NK-92 treated with Interleukin-12 subunit alpha and Interleukin-12 subunit beta, amount 100 ng/mL, for 24 hours (cell line): ENCODE measurements around the gene UBE2Q2.
A peak's percentile ranks its signal among the peaks of the same experiment; 100 is the strongest.
"Not testable (repeated sequence)": the region's sequence is repeated elsewhere in the genome, so short reads cannot be mapped to it uniquely, and the experiment has no call there.

Source experiments
- DNase-seq: peaks from one replicate; lab custom pipeline; 2025; lab: John Stamatoyannopoulos, UW

The UBE2Q2 gene

DNA sequence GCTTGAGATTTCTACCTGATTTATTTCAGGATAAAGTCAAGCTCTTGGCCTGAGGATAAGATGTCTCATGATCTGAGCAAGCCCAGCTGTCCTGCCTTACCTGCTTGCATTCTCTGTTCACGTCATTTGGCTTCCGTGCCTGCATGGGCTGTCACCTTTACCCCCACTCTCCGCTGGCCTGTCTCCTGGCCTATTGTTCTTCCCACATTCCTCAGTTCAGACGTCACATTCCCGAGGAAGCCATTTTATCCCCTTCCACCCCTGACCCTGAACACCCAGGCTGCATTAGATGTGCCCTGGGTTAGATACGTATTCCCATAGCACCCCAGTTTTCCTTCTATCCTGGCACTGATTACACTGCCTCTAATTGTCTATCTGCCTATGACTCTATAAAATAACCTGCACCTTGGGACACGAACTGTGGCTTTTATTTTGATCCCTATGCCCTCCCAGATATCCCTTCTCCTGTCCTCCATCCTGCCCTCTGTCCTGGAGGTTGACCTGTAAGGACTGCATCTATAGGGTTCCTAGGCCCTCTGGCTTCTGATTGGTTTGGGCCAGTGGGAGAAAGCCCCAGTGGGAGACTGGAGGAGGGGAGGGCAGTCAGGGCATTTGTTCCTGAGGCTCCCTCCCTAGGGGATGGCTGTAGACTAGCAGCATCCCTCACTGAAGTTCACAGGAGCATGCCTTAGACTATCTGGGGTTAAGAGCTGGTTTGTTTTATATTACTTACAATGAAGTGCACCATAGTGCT lies 19.2 kb upstream of the UBE2Q2 start:
- DNase-seq, result no peak

DNA sequence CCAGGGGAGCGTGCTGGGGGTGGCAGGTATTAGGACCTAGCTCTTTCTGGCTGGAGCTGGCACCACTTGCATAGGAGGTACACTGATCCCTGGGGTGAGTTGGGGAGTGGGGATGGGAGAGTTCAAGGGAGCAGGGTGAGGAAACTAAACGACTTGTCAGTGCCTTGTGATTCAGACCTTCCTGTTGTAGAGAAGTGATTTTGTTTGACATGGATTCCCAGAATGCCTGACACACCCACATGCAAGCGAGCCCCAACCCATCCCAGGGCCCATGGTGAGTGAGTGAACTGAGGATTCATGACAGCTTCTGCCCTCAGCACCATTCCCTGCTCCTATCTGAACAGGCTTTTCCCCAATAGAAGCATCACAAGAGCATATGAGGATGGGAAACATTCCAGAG lies 15.6 kb upstream of the UBE2Q2 start:
- no peak for DNase-seq

DNA sequence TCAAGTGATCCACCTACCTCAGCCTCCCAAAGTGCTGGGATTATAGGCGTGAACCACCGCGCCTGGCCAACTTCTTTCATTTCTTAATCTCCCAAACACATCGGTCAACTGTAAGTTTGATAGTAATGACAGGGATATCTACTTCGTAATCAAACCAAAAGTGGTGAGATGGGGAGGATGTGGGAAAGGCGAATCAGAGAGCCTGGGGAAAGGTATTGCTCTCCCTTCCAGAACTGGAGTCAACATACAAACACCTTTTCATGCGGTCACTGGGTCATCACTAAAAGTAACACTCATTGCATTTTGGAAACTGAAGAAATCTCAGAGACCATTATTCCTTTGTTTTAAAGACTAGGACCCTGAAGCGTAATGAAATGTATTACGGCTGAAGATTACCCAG lies 14.8 kb upstream of the UBE2Q2 start:
- no peak for DNase-seq

DNA sequence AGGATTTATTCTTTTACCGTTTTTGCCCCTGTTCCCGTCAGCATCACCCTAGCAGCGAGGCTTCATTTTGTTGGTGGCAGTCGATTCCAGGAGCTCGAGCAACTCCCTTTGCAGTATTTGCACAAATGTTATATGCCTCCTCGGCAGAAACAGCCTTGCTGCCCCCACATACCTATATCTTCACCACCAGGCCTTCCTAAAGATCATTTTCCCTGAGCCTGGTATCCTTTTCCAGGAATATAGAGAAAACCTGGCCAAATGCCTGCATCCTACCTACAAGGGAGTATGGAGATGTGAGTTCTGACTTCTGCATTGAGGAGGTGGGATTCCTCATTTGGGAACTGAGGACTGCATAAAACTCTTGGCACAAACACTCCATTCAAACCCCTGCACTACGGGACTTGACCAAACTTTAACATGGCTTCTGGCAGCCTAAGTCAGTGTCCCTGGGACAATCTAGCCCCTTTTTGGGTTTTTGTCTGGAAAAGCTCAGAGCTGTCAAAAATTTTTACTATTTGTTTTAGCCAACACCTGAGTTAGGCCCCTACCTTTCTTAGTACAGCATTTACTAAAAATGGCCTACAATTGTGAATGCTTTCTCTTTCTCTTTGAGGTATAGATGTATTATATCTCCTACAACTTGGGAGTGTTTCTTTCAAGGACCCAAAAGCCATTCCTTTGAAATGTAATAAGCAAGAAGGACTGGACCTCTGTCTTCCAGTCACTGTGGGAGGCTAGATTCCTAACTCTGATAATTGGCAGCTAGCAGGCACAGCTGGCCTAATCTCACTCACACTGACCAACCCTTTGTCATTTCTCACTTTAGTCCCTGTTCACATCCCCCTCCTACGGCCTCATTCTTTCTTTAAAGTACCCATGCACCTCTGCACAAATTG lies 12.1 kb upstream of the UBE2Q2 start:
- no peak for DNase-seq

DNA sequence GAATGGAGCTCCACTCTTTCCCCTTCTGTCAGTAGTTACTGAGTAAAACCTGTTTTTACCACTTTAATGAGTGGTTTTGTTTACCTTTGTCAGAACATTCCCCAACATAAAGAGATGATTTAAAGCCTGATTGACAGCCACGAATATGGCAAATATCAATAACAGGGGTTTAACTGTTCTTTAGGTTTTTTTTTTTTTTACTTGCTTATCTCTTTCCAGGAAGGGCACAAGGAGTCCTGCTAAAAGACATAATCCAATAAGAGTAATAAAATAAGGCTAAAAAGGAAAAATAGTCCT lies 11.5 kb upstream of the UBE2Q2 start:
- no peak for DNase-seq

DNA sequence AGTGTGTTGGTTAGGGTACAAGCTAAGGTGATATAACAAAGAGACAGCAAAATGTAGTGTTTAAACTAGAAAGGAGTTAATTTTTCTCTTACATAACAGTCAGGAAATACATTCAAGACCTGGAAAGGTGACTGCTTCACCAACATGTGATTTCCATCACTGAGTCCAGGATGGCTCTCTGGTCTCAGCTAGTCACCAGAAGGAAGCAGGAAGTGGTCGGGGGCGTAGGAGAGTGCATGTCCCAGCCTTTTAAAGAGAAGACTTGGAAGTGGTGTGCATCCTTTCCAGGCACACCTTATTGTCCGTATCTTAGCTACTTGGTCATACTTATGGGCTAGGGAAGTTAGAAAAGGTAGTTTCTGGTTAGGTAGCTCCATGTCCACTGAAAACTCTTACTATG lies 11.1 kb upstream of the UBE2Q2 start:
- DNase-seq, result no peak

DNA sequence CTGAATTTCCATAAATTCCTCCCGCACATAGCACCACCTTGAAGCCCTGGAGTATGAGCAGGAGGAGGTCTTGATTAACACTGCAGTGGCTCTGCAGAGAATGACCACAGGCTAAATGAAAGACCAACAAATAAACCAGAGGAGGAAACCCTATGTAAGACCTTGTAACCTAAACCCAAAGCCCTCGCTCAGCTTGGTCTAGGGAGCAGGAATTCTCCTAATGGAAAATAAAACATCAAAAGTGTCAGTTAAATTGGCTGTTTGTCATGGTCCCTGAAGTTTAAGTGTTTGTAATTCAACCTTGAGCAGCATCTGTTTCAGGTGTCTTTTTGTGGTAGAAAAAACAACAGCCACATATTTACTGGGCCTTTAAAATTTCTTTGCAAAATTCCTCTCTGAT lies 9.2 kb upstream of the UBE2Q2 start:
- no peak for DNase-seq

DNA sequence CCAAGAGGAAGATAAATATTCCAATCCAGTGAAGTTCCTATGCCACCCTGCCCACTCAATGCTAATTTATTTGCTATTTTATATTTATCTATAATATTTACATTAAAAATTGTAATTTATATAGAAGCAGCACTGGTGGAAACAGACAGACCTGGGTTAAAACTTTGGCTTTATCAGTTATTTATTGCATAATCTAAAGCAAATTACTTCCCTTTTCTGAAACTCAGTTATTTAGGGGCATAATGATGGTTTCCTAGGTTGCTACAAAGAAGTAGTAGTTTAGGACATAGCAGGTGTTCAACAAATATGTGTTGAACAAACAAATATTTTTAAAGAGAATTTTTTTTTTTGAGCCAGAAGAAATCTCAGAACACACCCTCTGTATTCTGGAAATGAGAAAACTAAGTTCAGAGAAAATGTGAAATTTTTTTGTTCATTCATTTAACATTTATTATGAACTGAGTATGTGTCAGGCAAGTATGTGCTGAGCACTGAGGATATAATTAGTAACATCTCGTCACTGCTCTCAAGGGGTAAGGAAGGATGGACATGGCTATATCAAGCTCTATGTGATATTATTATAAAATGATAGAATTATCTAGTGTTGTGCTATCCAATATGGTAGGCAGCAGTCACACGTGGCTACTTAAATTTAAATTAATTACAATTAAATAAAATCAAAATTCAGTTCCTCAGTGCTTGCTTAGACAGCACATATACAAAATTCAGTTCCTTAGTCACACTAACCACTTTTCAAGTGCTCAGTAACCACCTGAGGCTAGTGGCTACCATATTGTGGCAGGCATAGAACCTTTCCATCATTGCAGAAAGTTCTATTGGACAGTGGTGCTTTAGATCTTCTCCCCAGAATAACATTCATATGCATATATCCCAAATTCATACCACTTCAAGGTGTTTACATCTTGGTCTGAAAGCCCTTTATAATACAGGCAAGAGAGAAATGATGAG lies 7.0 kb upstream of the UBE2Q2 start:
- DNase-seq, result no peak

DNA sequence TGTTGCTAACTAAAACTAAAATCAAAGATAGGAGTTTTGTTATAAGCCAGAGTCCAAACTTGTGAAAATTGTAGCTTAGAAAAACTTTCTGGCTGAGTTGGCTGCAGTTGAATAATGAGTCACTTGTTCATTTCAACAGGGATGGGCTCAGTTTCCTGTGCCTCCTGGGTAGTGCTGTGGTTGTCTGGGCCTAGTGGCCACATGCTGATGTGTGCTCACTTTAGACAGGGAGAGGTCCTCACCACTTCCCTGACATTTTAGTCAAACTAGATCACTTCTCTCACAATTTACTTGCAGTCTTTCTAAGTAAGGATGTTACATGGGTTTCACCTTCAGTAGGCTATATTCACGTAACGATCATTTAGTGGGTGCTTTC lies 6.3 kb upstream of the UBE2Q2 start:
- peak; percentile 61 for DNase-seq

DNA sequence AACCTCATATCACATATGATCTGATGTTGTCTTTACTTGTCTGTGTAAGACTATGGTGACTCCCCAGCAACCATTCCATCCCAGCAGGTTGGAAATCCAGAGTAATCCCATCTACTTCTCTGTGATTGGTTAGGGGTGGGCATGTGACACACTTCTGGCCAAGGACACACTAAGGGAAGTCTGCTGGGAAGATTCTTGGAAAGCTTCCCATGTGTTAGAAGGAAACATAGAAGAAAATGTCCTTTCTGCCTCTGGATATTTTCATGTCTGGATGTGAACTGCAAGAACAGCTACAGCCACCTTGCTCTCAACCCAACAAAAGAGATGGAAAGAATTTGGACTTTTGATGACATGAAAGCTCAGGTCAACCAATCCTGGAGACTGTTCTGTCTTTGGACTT lies 2.6 kb upstream of the UBE2Q2 start:
- DNase-seq, result no peak

DNA sequence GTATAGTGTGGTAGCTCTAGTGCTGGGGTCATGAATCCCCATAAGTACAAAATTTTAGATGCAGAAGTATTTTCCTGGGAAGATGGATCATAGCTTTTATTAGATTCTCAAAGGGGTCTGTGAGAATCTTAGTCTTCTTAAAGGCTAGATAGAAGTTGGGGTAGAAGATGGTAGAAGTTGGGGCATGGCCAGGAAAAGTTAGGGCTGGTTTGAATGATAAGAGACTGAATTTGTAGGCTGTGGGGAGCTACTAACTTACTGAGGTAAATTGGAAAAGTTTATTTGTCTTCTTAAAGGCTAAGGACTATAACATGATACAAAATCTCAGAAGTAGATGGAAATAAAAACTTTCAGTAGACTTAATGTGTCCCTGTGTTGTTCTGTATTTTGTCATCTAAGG lies 1.6 kb upstream of the UBE2Q2 start:
- DNase-seq, result no peak

DNA sequence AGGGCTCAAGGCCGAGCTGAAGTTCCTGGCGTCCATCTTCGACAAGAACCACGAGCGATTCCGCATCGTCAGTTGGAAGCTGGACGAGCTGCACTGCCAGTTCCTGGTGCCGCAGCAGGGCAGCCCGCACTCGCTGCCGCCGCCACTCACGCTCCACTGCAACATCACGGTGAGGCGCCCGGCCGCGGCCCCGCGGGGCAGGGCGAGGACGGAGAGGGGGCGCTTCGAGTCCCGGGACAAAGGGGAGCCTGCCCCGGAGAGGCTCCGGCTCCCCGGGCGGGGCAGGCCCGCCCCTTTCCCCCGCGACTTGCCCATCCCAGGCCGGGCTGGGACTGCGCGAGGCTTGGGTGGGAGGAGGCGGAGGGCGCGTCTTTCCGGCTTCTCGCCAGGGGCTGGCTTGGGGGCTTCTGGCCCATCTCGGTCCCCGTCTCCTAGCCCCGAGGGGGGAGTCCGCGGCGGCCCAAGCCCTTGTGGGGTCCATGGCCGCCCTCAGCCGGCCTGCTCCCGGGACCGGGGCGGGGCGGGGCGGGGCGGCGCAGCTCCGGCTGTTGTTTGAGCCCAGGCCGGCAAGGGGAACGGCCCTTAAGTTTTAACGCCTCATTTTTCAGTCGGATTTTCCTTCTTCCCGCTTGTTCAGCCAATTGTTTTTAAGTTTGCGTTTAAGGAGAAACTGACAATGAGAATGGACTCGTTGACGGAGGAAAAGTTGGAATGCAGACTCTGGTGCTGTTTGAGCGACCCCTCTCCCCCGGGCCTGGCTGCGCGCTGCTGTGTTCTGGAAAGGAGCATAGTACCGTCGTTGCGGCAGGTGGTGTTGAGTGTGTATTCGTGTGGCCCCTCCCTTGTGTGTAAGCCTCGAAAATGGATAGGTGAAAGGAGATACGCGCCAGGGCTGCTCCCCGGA lies 683 bp downstream of the UBE2Q2 start:
- peak; percentile 57 for DNase-seq

DNA sequence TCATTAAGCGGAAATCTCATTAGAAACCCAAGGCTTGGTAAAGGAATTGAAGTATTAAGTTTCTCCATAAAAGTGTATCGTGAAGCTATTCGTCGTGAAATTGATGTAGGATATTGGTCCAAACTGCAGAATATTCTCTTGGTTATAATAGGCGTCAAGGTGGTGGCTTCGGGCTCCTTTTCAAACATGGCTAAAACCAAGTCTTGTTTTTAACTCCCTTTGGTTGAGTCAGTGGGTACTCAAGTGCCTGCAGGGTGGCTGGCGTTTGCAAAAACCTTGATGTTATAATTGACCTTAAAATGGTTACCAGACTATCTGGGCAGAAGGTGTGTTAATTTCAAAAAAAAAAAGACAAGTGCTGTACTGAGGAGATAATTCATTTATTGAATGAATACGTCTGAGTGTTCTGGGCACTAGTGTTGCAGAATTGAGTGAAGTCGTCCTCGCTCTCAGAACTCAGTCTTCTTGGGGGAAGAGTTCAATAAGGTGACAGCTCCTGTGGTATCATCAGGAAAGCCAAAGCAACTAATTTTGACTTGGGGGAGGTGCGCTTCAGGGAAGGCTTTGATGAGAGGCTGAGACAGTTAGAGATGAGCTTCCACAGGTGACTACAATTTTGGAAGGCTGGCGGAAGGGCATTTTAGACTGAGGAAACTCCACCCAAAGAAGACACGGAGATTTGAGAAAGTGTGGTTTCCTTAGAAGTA lies 1.5 kb downstream of the UBE2Q2 start:
- DNase-seq, result no peak

DNA sequence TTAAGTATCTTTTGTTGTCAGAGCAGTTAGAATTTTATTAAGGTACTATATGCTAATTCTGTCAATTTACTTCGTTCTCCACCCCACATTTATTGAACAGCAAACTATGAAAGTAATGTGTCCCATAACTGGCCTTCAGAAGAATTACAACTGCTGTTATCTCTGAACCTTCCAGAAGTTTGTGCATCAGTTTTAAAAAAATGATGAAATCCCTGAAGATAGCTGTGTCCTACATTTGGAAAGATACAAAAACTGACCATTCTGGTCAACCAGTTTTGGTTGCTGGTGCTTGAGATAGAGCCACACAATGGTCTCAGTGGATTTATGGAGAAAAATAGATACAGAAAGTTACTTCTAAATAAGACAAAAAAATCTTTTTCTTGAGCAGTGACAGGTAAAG lies 5.9 kb downstream of the UBE2Q2 start:
- DNase-seq, result no peak

DNA sequence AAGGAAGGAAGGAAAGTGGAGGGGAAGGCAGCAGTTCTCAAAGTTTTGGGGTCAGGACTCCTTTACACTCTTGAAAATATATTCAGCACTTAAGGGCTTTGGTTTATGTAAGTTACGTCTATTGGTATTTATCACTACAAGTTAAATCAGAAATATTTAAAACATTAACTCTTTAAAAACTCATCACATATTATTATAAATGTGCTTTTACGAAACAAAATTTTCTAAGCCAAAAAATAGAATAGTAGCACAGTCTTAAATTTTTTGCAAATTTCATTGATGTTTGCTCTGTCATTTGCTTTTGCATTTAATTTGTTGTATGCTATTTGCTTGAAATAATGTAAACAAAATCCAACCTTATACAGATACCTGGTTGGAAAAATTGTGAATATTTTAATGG lies 7.5 kb downstream of the UBE2Q2 start:
- DNase-seq, result no peak

DNA sequence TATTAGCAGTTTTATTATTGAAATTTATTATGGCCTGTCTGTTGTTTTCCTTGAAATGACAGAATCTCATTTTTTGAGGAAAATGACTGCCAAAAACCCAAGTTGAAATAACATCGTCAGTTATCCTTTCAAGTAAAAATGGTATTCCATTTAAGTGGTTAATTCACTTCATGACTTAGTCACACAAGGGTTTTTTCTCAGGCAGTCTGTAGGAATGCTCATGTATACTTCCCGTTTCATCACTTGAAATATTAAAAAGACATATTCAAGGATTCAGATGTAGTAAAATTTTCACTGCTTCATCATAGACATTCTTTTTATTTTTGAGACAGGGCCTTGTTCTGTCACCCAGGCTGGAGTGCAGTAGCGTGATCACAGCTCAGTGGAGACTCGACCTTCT lies 8.3 kb downstream of the UBE2Q2 start:
- not testable (repeated sequence) for DNase-seq

DNA sequence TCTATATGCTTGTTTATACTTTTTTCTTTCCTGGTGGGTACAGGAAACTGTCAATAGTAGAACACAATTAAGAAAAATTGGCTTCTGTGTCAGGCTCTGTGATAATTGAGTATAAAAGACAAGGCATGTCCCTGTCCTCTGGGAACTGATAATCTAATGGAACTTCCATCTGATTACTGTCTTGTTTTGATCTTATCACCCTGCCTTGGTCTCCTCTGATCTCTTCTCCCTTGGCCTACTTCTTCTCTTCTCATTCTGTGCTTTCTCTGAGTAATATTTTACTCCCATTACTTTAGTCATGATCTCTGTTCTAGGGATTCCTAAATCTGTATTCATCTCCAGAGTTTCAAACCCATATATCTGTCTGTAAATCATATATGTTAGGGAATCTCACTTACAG lies 14.6 kb downstream of the UBE2Q2 start:
- DNase-seq, result no peak

DNA sequence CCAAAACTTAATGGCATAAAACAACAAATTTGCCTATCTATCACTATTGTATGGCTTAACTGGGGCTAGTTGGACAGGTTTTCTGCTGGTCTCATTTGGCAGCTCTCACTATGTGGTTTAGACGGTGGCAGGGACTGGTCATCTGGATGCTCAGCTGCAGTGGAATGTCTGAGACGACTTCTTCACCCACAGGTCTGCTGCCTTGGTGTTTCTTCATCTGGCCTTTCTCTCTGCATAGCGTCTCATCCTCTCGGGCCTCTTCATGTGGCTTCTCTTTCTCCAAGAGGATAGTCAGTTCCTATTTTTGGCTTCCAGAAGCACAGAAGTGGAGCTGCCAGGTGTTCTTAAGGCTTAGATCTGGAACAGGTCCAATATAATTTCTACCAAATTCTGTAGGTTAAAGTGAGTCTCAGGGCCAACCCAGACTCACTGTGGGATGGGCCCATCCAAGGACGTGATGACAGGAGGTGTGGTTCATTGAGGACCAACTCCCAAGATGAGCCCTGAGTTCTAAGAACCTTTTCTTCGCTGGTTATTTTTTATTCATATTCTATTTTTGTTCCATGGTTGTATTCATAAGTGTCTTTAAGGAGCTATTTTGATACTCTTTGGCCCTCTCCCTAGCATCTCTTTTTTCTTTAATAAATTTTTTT lies 18.6 kb downstream of the UBE2Q2 start:
- DNase-seq, result no peak

DNA sequence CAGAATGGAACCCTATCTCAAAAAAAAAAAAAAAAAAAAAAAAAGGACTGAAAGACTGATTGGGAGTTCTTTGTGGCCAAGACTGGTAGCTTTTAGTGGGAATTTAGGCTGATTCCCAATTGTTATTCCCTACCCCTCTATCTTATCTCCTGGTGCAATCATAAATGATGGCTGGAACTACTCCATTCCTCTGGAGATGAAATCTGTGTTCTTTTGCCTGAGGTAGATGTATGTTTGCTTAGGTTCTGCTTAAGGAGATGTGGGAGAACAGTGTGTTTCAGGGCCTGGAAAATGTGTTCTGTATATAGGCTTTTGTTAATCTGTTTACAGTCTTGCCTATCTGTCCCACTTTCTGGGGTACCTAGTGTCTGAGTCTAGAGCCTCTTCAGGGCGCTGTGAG lies 19.5 kb downstream of the UBE2Q2 start:
- DNase-seq, result no peak
